H1 (cell line): ENCODE results near the gene FOXI1. TPM values are rescaled to one million over a fixed set of nuclear protein-coding genes. Genes with fewer than 3 reads are reported as not detected.

Experiments
- TCF12 ChIP-seq: IDR thresholded peaks from 2 replicates; pipeline ENCODE4 v1.6.1; 2011; ENCODE audit warnings: low read depth, mild to moderate bottlenecking, low read length
- USF2 ChIP-seq: IDR thresholded peaks from 2 replicates; pipeline ENCODE4 v1.6.1; 2011; ENCODE audit warnings: low read length, improper control_type of control experiment
- polyA plus RNA-seq, 7 experiments: library from polyadenylated mRNA; depleted of rRNA in 3 of 7; stranded (reverse) in 5 of 7; unstranded in 2 of 7; fragments of >200 nt in 5 of 7; fragments of 200-250 nt in 2 of 7; gene quantifications; 1 replicate in 5 of 7; 2 replicates in 1 of 7; 4 replicates in 1 of 7; pipeline versions ENCODE4 v1.2.1 to v1.2.3, GENCODE V29; 2011 to 2013; ENCODE audit warnings: missing spikeins in 2 of 7, mixed read lengths in 2 of 7
- total RNA-seq: library from RNA; stranded (reverse); fragmentation: NEBNext Ultra II Directional; extraction: Animal tissue kit (Norgen Biotek cat#: 25700); gene quantifications from 2 replicates; pipeline ENCODE4 v1.2.1, GENCODE V29; 2021

Gene FOXI1
- total and polyA plus RNA-seq, 2 of the 8 experiments (the other 6 are each of a cell fraction or from before 2014, with no cell fraction given) = not detected

GRCh38 chr5:170154744-170155143, 49.0 kb downstream of the FOXI1 start (continued):
- TF ChIP-seq USF2 (no peak), TCF12 (no peak)
